GM06990 (cell line): ENCODE data around the gene DBH.

Experiments
- DNase-seq: peaks from one replicate; pipeline ENCODE4 v3.0.0-alpha.2; 2011; ENCODE audit not compliant: insufficient read length; ENCODE audit errors: extremely low read depth
- H3K27me3 ChIP-seq: replicated peaks from 2 replicates; pipeline ENCODE4 v1.6.0; 2011; ENCODE audit warnings: low read length; ENCODE audit not compliant: control insufficient read depth, insufficient read depth
- H3K36me3 ChIP-seq: 2 replicates; pipeline ENCODE4 v1.5.1; 2011; ENCODE audit warnings: low read length; ENCODE audit not compliant: control insufficient read depth, insufficient read depth
- H3K4me3 ChIP-seq: replicated peaks from 2 replicates; pipeline ENCODE4 v1.5.1; 2011; ENCODE audit warnings: low read depth, mild to moderate bottlenecking, control low read depth, low read length
- TF ChIP-seq, protein P1 (sequence below): IDR thresholded peaks from 2 replicates; pipeline ENCODE4 v1.5.1; 2011; ENCODE audit warnings: low read length, control low read depth, mild to moderate bottlenecking, inconsistent platforms; ENCODE audit not compliant: insufficient read depth, poor library complexity, severe bottlenecking

DBH gene

DNA sequence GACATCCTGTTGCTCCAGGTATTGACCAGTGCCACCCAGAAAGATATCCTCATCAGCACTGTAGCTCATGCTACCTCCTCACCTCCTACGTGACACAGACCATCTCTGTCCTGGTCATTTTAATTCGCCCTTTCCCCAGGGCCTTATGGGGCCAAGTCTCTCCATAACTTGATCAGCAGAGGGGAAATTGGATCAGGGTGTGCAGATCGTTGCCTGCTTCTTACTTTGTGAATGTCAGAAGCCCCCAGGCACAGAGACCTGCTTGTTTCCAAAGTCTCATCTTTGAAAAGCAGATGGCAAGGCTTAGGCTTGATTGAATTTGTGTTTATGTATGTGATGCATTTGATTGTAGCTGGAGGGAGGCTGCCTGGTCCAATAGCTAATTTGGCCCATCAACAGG lies 8.8 kb upstream of the DBH start:
- Histone ChIP-seq H3K36me3 (no peaks in the 10 kb centered on the region), H3K27me3 (no peaks in the 10 kb centered on the region; the same call in 1 of the 2 replicates), H3K4me3 (no peak overlapping the region)
- TF ChIP-seq, protein P1, sequence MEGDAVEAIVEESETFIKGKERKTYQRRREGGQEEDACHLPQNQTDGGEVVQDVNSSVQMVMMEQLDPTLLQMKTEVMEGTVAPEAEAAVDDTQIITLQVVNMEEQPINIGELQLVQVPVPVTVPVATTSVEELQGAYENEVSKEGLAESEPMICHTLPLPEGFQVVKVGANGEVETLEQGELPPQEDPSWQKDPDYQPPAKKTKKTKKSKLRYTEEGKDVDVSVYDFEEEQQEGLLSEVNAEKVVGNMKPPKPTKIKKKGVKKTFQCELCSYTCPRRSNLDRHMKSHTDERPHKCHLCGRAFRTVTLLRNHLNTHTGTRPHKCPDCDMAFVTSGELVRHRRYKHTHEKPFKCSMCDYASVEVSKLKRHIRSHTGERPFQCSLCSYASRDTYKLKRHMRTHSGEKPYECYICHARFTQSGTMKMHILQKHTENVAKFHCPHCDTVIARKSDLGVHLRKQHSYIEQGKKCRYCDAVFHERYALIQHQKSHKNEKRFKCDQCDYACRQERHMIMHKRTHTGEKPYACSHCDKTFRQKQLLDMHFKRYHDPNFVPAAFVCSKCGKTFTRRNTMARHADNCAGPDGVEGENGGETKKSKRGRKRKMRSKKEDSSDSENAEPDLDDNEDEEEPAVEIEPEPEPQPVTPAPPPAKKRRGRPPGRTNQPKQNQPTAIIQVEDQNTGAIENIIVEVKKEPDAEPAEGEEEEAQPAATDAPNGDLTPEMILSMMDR: no peak
- DNase-seq: no peak

DNA sequence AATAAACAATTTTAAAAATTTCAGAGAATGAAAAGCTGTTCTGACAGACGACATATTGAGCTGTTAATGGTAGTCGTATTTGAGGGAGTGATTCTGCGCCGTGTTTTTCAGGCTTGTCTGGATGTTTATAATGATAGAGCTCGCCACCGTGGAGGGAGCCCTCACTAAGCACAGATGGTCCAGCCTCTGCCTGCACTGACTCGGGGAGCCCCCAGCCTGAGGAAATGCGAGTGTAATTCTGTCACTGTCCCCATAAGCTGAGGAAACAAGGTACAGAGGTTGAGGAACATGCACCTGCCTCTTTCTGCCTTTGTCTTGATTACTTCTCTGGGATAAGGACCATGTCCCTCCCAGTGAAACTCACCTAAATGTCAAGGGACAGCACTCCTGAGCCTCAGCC lies 7.4 kb upstream of the DBH start:
- DNase-seq: no peak
- TF ChIP-seq, protein P1: no peak
- Histone ChIP-seq H3K27me3 (peaks cover 1% of the 10 kb centered on the region; the same call in 1 of the 2 replicates), H3K4me3 (no peak overlapping the region), H3K36me3 (no peaks in the 10 kb centered on the region)

DNA sequence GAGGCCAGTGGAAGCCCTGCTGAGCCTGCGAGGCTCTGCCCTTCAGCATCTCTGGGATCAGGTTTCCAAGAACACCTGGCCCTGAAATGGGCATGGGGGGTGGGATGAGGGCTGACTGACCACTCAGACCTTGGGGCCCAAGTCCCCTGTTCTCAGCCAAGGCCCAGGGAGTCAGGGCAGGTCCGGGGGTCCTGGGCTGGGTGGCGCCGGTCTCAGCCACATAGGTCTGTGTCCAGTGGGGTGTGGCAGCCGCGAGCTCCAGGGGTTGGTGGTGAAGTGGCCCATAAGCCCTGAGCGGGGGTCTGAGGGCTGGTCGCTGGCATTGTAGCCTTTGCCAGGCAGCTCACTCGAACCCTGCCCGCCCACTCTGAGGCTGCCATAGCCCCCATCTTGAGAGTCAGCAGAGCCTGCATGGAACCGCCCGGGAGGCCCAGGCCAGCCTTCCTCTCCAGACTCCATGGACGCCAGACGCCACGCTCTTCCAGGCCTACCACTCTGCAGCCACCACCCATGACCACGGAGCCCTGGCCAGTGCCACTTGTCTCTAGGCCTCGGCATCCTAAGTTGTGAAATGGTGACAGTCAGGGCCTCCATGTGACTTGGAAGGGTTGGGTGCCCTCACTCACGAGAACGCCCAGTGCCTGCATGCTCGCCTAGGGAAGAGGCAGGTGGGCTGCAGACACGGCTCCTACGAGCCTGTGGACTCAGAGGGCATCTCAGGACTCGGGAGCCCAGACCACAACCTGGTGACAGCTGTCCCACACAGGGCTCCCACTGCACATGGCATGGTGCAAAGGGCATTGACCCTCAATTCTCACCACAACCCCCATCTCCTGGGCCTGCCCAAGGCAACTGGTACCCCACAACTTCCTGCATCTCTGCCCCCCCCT lies 6.7 kb upstream of the DBH start:
- TF ChIP-seq, protein P1: no peak
- Histone ChIP-seq H3K36me3 (no peaks in the 10 kb centered on the region), H3K4me3 (no peak overlapping the region), H3K27me3 (peaks cover 1% of the 10 kb centered on the region; the same call in 1 of the 2 replicates)
- DNase-seq: no peak

DNA sequence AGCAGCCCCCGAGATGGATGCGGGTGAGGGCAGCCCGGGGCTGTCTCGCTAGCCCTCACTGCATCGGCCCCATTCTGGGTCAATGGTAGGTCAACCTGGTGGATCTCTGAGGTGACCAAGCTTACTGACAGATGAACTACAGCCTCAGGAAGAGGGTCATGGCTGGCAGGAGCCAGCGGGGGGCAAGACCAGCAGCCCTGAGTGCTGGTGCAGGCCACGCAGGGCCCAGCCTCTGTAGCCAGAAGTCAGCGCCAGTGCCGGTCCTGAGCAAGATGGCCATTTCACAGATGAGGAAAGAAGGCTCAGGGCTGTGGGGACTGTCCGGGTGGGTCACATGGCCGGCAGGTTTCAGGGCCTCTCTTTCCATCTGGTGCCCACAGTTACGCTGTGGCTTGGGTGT lies 5.1 kb upstream of the DBH start:
- TF ChIP-seq, protein P1: no peak
- Histone ChIP-seq H3K4me3 (no peak overlapping the region), H3K27me3 (peaks cover 3% of the 10 kb centered on the region; the same call in 1 of the 2 replicates), H3K36me3 (no peaks in the 10 kb centered on the region)
- no peak for DNase-seq

DNA sequence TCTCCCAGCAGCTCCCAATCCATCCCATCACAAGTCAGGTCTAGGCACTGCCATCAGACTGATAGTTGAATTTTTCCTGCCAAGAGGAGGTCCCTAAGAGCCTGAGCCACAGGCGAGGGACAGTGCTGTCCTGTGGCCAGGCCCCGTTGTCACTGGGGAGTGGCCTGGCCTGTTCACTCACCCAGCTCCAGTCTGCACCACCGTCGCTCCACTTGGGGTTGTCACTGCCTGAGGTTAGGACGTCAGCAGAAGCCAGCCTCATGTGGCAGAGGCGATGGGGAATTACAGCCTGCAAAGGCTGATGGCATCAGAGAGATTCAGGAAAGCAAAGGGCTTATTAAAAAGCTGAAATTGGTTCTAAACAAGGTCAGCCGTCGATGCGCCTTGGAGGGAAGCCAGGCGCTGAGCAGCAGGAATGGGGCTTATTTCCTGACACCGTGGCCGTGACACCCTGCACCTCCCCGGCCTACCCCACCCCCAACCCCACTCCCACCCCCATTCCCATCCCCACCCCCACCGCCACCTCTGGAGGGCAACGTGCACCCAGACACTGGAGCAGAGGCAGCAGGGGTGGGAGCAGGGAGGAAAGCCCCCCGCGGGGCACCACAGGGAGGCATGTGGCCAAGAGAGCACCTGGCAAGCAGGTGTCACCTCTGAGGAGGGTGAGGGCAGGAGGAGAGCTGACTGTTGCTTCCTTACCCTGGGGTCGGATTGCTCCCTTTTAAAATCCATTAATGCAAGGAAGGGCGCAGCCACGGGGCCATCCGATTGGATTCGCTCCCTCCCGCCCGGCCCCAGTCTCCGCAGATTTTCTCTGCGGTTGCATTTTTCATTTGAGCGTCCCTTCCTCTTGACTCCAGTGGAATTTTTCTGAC lies 3.1 kb upstream of the DBH start:
- no peaks in the 10 kb centered on the region for H3K36me3 ChIP-seq
- no peak overlapping the region for H3K4me3 ChIP-seq
- H3K27me3 ChIP-seq: peaks cover 3% of the 10 kb centered on the region; the same call in 1 of the 2 replicates
- DNase-seq: no peak
- TF ChIP-seq, protein P1: no peak
